Endothelial cell of umbilical vein (primary cell): ENCODE data around the gene SNURF. TPM values are rescaled to one million over a fixed set of nuclear protein-coding genes. Genes with fewer than 3 reads are reported as not detected.

ENCODE experiments used
- BruUV-seq: library from RNA; stranded (reverse); fragments of 400-500 nt; replicated peaks from 2 replicates; lab custom pipeline; 2021; lab: Mats Ljungman, UMichigan
- CTCF ChIA-PET: fragments of 300-600, 350-600 bp; sonication (Branson Sonifier 250); formaldehyde crosslinking; loops from one replicate; lab custom pipeline; 2021; ENCODE audit warnings: antibody characterized with exemption, inconsistent platforms; lab: Charles Lee
- POLR2A ChIA-PET: fragments of 300-600, 350-600 bp; sonication (Branson Sonifier 250); formaldehyde crosslinking; loops from one replicate; lab custom pipeline; 2021; ENCODE audit warnings: antibody characterized with exemption, inconsistent platforms; lab: Charles Lee
- DNase-seq: peaks from one replicate; pipeline ENCODE4 v3.0.0-alpha.2; 2011; ENCODE audit warnings: low read depth, low spot score
- FAIRE-seq: peaks from 2 replicates; lab custom pipeline; 2011; peaks lifted over from hg19 to GRCh38; lab: Jason Lieb, UNC
- H2AFZ ChIP-seq: 2 replicates; pipeline ENCODE4 v1.6.0; 2012; ENCODE audit warnings: low read depth, low read length, control low read depth, inconsistent platforms
- H3K27ac ChIP-seq: 2 replicates; pipeline ENCODE4 v1.5.1; 2011; ENCODE audit warnings: low read depth, mild to moderate bottlenecking, control low read depth, low read length, moderate library complexity; ENCODE audit not compliant: insufficient read depth
- H3K27me3 ChIP-seq, 2 experiments: 2 replicates each; pipeline versions ENCODE4 v1.6.0 to v1.6.1; 2011; ENCODE audit warnings: low read length in 2 of 2, mixed read lengths in 1 of 2; ENCODE audit not compliant: control insufficient read depth in 2 of 2, insufficient read depth in 2 of 2
- H3K36me3 ChIP-seq, 2 experiments: 2 replicates in 1 of 2; 3 replicates in 1 of 2; pipeline ENCODE4 v1.5.1; 2011; ENCODE audit warnings: low read length in 2 of 2, mild to moderate bottlenecking in 1 of 2, moderate library complexity in 1 of 2; ENCODE audit not compliant: control insufficient read depth in 2 of 2, insufficient read depth in 2 of 2; ENCODE audit errors: extremely low read depth in 1 of 2
- H3K4me1 ChIP-seq: 3 replicates; pipeline ENCODE4 v1.5.1; 2011; ENCODE audit warnings: mild to moderate bottlenecking, low read length; ENCODE audit not compliant: control insufficient read depth, insufficient read depth; ENCODE audit errors: extremely low read depth
- H3K4me2 ChIP-seq: 2 replicates; pipeline ENCODE4 v1.6.1; 2011; ENCODE audit warnings: low read length, control low read depth, mixed read lengths; ENCODE audit not compliant: insufficient read depth
- H3K4me3 ChIP-seq, 3 experiments: fragments of 200-600 bp in 1 of 3; sonication (generic), shearing (Covaris generic) in 1 of 3; replicated peaks in 1 of 3; 2 replicates each; pipeline ENCODE4 v1.5.1; 2011 to 2016; ENCODE audit warnings: control low read depth in 3 of 3, low read length in 3 of 3, mild to moderate bottlenecking in 2 of 3, inconsistent platforms in 1 of 3, low read depth in 1 of 3, moderate library complexity in 1 of 3; ENCODE audit not compliant: insufficient read depth in 1 of 3
- H3K79me2 ChIP-seq: 2 replicates; pipeline ENCODE4 v1.6.0; 2012; ENCODE audit warnings: low read length, inconsistent platforms; ENCODE audit not compliant: control insufficient read depth, insufficient read depth
- H3K9ac ChIP-seq: replicated peaks from 2 replicates; pipeline ENCODE3; 2011; ENCODE audit warnings: low read length, control low read depth; ENCODE audit not compliant: insufficient read depth; ENCODE audit errors: extremely low read depth
- H3K9me1 ChIP-seq: replicated peaks from 3 replicates; pipeline ENCODE4 v1.6.0; 2011; ENCODE audit warnings: mild to moderate bottlenecking, low read length; ENCODE audit not compliant: control insufficient read depth, insufficient read depth; ENCODE audit errors: extremely low read depth
- H3K9me3 ChIP-seq: replicated peaks from 2 replicates; pipeline ENCODE4 v1.5.1; 2012; ENCODE audit warnings: low read length, inconsistent platforms; ENCODE audit not compliant: control insufficient read depth, insufficient read depth
- H4K20me1 ChIP-seq: replicated peaks from 2 replicates; pipeline ENCODE3; 2011; ENCODE audit warnings: mild to moderate bottlenecking, low read length; ENCODE audit not compliant: control insufficient read depth, insufficient read depth; ENCODE audit errors: extremely low read depth
- EZH2 ChIP-seq: IDR thresholded peaks from 2 replicates; pipeline ENCODE4 v1.6.1; 2012; ENCODE audit warnings: borderline replicate concordance, low read depth, mild to moderate bottlenecking, moderate library complexity, low read length, inconsistent platforms; ENCODE audit not compliant: severe bottlenecking
- FOS ChIP-seq: IDR thresholded peaks from 2 replicates; pipeline ENCODE4 v1.6.1; 2011; ENCODE audit warnings: mild to moderate bottlenecking, low read length, moderate library complexity, borderline replicate concordance; ENCODE audit not compliant: insufficient read depth
- GATA2 ChIP-seq: IDR thresholded peaks from 2 replicates; pipeline ENCODE4 v1.7.0; 2011; ENCODE audit warnings: low read depth, mild to moderate bottlenecking, moderate library complexity, mixed read lengths, low read length; ENCODE audit not compliant: insufficient read length, insufficient read depth
- JUN ChIP-seq: IDR thresholded peaks from 2 replicates; pipeline ENCODE4 v1.6.1; 2011; ENCODE audit warnings: borderline replicate concordance, low read depth; ENCODE audit not compliant: insufficient read length, insufficient read depth
- MYC ChIP-seq: IDR thresholded peaks from one replicate; pipeline ENCODE4 v1.6.1; 2011; ENCODE audit warnings: mild to moderate bottlenecking, low read depth, low read length
- POLR2A ChIP-seq: IDR thresholded peaks from 2 replicates; pipeline ENCODE4 v1.6.1; 2012; ENCODE audit warnings: low read depth, mild to moderate bottlenecking, control low read depth, low read length
- POLR2AphosphoS5 ChIP-seq: IDR thresholded peaks from 2 replicates; pipeline ENCODE4 v1.6.1; 2012; ENCODE audit warnings: low read depth, mild to moderate bottlenecking, control low read depth, low read length, moderate library complexity; ENCODE audit not compliant: insufficient read depth
- dilution Hi-C: fragments of 300-500 bp; cut with MboI; formaldehyde crosslinking; loops from one replicate; pipeline ENCODE4 v1.15.0; 2019; ENCODE audit warnings: low sequenced_read_pairs; ENCODE audit not compliant: extremely low pct_ligation_motif_present
- intact Hi-C: fragments of 100-400 bp; cut with micrococcal nuclease; formaldehyde crosslinking; loops from one replicate; pipeline ENCODE4 v1.10.0; 2022
- polyA plus RNA-seq, 4 experiments: library from polyadenylated mRNA; depleted of rRNA in 3 of 4; stranded (reverse) in 3 of 4; unstranded in 1 of 4; fragments of >200 nt; gene quantifications; 2 replicates each; pipeline versions ENCODE4 v1.2.1 to v1.2.3, GENCODE V29; 2011 to 2012; ENCODE audit warnings: missing spikeins in 1 of 4
- total RNA-seq: library from RNA; stranded (reverse); gene quantifications from 2 replicates; pipeline ENCODE4 v1.2.3, GENCODE V29; 2021
- TF ChIP-seq, protein P1 (sequence below), 2 donors: IDR thresholded peaks; 1 replicate in 1 of 2; 2 replicates in 1 of 2; pipeline ENCODE4 v1.5.1; 2011; ENCODE audit warnings: low read length in 2 of 2, mild to moderate bottlenecking in 2 of 2, moderate library complexity in 2 of 2, control low read depth in 1 of 2, inconsistent platforms in 1 of 2, low read depth in 1 of 2; ENCODE audit not compliant: insufficient read depth in 1 of 2; ENCODE audit errors: extremely low read depth in 1 of 2
- TF ChIP-seq, protein P2 (sequence below): IDR thresholded peaks from 2 replicates; pipeline ENCODE4 v1.6.1; 2011; ENCODE audit not compliant: insufficient read depth, insufficient read length

SNURF gene
- total and polyA plus RNA-seq, 2 donors (not counting 3 experiments of a cell fraction or from before 2014, with no cell fraction given): 3.9 to 9.4 TPM

DNA sequence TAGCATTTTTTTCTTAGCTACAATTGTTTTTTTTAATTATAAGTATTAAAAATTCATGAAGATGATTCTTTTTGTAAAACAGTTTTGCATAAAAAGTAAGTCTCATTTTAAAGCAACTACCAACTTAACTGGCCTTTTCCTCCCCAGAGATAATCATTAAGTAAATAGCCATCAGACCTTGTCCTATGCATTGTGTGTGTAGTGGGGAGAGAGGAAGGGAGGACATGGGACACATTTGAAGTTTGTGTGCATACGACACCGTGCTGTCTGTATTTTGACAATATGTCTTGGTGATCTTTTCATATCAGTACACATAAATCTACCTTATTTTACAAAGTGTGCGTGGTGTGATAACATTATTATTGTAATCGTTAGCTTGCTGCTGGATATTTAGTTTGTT is 8.1 kb downstream of the SNURF start:
- no peaks in the 10 kb centered on the region for H3K9me1 ChIP-seq
- CTCF ChIA-PET: no interaction called here
- no peaks in the 10 kb centered on the region for H3K4me1 ChIP-seq
- no peak overlapping the region for H3K4me2 ChIP-seq
- no peaks in the 10 kb centered on the region for H3K36me3 ChIP-seq
- FAIRE-seq: no peak
- intact Hi-C loops: no loop called here
- dilution Hi-C loops: no loop called here
- no peak for DNase-seq
- H3K27me3 ChIP-seq: no peaks in the 10 kb centered on the region
- no peak overlapping the region for H2AFZ ChIP-seq
- POLR2A ChIA-PET: no interaction called here
- H3K9me3 ChIP-seq: no peaks in the 10 kb centered on the region
- H3K27ac ChIP-seq: no peak overlapping the region
- TF ChIP-seq JUN (no peak), EZH2 (no peak), POLR2A (no peak), FOS (no peak), MYC (no peak), GATA2 (no peak), POLR2AphosphoS5 (no peak)
- TF ChIP-seq, protein P1, sequence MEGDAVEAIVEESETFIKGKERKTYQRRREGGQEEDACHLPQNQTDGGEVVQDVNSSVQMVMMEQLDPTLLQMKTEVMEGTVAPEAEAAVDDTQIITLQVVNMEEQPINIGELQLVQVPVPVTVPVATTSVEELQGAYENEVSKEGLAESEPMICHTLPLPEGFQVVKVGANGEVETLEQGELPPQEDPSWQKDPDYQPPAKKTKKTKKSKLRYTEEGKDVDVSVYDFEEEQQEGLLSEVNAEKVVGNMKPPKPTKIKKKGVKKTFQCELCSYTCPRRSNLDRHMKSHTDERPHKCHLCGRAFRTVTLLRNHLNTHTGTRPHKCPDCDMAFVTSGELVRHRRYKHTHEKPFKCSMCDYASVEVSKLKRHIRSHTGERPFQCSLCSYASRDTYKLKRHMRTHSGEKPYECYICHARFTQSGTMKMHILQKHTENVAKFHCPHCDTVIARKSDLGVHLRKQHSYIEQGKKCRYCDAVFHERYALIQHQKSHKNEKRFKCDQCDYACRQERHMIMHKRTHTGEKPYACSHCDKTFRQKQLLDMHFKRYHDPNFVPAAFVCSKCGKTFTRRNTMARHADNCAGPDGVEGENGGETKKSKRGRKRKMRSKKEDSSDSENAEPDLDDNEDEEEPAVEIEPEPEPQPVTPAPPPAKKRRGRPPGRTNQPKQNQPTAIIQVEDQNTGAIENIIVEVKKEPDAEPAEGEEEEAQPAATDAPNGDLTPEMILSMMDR (IDR thresholded peaks at IDR 0.05; ENCODE audit: extremely low read depth in 1 of 2, insufficient read depth in 1 of 2, low read depth in 1 of 2, low read length in 2 of 2): no peak
- TF ChIP-seq, protein P2, sequence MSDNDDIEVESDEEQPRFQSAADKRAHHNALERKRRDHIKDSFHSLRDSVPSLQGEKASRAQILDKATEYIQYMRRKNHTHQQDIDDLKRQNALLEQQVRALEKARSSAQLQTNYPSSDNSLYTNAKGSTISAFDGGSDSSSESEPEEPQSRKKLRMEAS: no peak
- H3K4me3 ChIP-seq: no peak overlapping the region
- H3K79me2 ChIP-seq: peaks cover 41% of the 10 kb centered on the region
- no peak overlapping the region for H3K9ac ChIP-seq
- no TSS peak for BruUV-seq
- no peaks in the 10 kb centered on the region for H4K20me1 ChIP-seq
